Effector CD4-positive, alpha-beta T cell (primary cell): ENCODE data around the gene STAB1.

ENCODE experiments used
- DNase-seq: peaks from one replicate; pipeline ENCODE4 v3.0.0-alpha.2; 2020

STAB1 gene

DNA sequence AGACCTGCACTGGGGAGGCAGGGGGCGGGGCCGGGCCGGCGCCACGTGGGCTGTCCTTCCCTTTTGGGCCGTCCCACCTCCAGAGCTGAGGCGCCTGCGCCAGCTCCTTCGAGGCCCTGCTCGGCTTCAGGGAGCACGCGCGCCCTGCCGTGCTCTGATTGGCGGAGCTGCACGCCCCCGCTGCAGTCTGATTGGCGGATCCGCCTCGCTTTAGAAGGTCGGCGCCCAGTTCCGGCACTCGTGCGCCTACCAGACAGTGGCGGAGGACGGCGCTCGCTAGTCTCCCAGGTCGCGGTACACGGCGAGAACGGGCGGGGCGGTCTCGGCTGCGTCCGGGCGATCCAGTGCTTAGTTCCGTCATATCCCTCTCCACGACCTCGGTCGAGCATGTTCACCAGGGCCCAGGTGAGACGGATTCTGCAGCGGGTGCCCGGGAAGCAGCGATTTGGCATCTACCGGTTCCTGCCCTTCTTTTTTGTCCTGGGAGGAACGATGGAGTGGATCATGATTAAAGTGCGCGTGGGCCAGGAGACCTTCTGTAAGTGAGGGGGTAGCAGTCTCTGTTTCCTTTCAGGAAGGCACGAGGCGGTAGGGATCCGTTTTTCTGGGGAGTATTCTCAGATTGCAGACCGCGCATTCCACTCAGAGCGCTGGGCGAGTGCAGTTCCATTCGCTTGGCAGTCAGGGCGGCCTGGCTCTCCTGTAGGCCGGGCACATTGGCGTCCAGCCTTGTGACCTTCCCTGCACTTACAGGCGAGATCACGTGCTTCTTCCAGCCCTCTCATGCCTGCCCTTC lies 41.4 kb downstream of the STAB1 start, which contains the start of gene UQCC5:
Gene UQCC5, plus strand, starts transcription at position 237 of the 796 bp plus-strand sequence. Its CDS starts 151 bp downstream, at position 388.
- DNase-seq, result peak; percentile 97

DNA sequence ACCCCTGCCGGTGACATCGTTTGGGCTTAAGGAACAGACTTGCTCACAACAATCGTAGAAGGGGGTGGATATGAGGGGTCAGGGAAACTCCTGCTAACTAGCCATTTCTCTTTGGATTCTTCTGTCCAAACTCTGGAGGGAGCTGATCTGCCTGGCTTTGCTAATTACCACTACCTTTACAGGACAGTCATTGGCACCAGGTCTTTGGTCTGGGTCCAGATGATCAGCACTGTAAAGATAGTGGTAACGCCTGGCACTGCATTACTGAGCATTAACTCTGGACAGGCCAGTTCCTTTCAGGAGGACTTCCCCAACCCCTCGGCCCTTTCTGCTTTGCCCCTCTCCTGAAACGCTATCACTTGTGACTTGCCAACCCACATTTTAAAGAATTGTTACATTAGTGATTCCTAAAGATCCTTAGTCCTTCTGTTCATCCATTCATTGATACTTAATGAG lies 42.1 kb downstream of the STAB1 start:
- DNase-seq, result no peak

DNA sequence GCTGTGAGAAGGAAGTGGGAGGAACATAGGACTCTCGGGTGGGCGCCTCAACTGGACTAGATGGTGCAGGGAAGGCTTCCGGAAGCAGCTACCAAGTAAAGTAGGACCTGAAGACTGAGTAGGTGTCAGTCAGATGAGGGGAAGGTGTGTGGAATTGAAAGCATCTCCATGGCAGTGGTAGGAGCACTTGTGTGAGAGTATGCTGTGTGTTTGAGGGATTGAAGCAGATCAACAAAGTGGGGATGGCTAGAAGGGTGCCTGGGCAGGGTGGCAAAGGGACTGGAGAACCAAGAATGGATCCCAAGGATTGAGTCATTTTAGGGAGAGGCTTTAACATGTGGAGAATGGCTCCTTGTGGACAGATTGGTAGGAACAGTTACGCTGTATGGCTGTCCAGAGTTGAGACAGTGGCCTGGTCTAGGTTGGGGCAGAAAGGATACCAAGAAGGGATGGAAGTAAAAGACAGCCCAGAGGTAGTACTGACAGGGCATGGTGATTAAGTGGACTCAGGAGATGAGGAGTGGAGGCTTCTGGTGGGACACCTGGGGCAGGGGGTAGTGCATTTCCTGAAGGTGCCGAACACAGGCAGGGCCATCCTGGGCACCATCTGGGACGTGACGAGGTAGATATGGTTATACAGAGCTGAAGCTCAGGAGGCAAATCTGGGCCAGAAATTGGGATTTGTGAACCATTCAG lies 42.7 kb downstream of the STAB1 start:
- no peak for DNase-seq

DNA sequence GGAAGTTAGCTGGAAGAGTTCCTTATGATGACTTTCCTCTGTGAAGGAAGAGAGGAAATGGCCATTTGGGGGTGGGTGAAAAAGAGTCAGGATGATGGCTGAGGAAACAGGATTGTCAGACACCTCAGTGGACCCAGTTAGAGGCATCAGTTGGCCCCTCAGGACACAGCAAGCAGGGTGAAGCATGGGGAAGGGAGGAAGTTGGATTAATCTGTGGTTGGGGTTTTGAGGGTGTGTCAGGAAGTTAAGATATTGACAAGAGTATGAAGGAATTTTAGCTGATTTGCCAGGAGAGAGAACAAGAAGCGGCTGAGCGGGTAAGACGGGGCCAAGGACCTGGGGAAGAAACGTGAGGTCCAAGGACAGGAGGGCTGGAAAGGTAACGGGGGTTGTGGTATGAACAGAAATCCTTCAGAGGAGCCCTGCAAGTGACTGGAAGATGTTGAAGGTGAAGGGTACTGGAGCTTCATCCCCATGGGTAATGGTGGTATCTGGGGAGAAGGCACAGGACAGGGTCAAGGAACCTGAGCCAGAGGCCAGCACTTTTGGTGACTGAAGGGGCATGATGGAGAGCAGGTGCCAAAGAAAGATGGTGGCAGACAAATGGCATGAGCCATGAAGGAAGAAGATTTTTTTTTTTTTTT lies 44.0 kb downstream of the STAB1 start:
- no peak for DNase-seq

DNA sequence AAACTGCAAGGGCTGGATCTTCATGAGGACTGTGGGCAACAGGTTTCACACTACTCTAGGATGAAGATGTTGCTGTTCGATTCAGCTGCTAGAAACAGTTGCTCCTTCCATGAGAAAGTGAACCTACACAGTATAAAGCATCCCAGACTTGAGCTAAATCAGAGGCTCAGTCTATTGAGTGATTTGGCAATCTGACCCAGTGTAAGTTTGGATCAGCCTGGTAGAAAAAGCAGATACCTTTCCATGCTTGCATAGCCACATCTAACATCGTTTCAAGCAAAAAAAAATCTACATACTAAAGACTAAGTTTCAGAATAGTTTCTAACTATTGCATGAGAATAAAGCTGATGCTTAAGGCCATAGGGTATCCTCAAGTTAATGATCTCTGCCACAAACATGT lies 45.9 kb downstream of the STAB1 start:
- DNase-seq, result no peak

DNA sequence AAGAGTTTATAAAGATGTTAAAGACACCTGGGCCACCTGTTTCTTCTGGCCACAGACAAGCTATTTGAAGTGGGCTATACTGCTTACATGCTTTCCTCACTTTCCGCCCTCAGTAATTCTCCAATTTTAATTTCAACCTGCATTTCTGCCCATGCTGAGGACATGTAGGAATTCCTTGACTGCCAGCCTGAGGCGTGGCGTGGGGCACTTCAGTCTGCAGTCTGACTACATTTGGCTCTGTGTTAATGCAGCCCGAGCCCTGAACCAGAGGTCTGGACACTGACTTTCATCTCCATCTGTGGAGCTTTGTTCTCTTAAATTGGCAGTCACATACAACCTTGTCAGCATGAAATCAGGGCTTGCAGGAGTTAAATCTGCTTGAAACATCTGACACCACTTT lies 49.8 kb downstream of the STAB1 start:
- no peak for DNase-seq

DNA sequence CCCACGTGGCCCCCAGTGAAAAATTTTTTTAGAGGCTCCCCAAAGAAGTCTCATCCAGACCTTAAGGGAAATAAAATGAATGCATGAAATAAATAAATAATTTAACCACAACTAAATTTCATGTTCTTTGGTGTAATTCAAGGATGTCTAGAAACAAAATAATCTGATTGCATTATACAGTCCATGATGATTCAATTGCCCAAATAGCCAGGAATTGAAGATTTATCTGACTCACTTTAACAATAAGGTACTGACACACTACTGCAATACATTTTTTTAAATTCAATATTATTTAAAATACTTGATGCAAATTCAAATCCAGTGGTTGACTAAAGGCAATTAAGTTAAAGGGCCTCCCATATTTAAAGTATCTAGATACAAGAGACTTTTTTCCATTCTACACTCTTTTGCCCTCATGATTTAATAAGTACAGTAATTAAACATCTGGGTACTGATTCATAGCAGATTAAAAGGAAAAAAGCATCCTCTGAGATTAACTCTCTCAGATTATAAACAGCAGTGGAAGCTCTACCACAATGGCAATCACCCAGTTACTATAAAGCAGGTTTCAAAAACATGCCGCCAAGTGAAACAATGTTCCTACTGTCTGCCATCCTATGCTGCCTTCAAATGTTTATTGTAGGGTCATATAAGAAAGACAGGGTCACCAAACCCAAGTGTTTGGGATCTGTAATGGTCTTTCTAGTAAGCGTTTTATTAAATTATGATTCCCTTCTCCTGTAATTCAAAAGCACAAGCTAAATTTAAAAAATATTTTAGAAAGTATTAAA lies 51.2 kb downstream of the STAB1 start:
- no peak for DNase-seq

DNA sequence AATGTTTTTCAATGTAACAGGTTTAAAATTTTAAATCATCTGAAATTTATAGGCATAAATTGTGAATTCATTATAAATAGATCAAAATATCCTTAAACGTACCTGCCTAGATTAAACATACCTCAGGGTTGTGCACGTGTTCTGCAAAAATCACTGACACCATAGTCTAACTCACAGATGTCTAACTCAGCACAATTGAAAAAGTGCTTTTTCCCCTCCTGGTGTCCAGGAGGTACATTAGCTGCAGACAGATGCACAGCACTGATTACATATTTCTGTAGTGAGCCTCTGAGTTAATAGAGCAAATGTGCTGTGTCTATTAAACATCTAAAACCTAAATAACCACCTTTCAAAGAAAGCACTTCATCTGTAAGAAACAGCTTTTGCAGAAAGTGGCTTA lies 52.0 kb downstream of the STAB1 start:
- DNase-seq, result no peak

DNA sequence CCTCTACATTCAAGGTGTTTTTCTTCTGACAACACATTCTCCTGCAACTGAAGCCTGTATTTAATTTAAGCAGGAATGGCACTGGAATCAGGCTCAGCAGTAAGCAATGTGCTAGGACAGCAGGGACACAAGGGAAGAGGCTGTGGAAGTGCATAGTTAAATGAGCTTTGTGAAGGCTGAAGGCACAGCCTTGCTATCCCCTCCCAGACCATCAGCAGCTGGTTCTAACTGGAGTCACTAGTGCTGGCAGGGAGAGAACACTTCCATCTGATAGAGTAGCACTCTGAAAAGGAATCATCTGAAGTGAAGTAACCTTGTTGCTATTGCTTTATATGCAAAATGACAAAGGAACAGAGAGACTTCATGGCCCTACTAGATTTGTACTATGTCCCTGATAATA lies 56.0 kb downstream of the STAB1 start:
- no peak for DNase-seq

DNA sequence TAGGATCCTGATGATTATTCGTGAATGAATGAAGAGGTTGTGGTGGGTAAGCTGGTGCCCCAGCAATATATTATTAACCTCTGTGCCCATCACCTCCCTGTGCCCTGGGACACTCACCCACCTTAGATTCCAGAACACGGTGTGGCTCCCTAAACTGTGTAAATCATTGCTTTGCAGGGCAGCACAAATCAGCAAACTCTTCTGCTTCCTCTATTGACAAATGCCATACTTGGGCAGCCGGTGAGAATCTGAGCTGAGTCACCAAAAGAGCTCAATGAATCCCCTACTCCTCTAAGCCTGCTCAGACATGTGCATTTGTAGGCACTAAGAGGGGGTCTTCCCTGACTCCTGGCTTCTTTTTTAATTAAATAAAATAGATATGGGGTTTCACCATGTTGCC lies 57.0 kb downstream of the STAB1 start:
- DNase-seq, result no peak

DNA sequence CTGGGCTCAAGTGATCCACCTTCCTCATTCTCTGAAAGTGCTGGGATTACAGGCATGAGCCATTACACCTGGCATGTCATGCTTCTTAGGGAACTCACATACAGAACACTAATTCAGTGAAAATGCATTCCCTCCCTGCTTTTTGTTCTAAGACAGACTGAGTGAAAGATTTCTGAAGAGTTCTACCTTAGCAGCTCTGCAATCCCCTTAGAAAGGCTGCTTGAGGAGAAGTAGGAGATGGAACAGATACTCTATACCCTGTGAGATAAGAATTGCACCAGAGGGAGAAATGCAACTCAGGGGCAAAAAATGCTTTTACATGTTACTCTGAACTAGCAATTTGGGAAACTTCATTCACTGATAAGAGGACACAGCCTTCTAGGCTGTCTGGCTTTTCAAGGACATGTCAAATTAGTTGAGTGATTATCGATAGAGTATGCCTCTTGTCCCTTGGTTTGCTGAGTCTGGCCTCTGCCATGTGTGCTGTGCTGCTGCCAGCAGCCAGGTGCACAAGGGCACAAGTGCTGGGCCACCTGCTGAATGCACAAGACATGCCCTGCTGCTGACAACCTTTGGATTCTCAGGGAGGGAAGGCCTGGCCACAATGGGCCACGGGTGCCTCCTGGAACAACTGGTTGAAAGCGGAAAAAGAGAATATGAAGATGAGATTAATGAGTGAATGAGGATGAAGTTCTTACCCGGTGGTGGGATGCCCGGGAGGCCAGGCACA lies 59.1 kb downstream of the STAB1 start:
- no peak for DNase-seq

DNA sequence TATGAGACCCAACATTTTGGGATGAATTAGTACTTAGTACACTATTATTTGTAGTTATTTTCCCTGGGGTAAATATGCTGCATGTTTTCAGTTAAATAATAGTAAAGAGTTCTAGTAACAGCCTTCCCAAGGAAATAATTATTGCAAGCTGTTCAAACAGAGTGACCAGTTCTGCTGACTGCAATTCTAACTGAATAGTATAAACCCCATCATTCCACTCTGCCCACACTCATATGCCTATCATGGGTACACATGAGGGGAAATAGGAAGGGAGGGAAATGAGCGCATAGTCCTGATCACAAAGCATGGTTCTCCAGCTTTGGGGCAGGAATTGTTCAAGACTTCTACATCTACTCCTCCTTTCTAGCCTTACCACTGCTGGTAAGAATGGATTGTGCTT lies 59.9 kb downstream of the STAB1 start:
- no peak for DNase-seq

DNA sequence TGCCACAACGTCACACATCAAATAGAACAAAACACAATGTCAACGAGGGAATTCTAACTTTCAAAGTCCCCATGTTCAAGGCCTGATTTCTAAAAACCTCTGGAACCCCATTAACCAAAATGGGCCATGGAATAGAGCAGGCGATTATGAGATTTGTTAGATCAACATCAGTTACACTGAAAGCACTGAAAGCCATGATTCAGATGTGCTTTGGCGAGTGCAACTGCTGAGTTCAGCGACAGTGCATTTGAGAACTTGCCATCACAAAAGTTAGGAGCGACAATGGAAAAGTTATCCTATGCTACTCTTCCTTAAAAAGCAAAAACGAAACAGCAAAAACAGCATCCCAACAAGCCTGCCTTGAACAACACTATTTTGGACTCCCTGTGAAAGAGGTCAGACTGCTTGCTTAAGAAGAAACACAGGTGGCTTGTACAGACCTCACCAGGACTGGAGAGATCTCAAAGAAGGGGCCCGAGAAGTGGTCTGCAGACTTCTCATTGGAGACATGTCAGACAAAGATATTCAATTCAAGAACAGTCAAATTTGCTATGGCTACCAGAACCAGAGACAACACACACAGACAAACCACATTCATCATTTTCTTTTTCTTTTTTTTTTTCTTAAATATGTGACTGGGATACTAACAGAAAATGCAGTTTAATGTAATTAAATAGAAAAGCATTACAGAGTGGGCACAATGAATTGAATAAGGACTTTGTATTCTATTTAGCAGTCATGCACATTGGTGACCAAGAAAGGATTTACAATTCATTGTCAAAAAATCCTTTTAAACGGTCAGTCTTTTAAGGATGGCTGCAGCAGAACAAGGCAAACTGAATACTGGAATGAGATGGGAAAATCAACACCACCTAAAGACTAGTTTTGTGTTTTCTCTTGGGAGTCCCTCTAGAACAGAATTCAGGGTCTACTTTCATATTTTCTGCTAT lies 62.1 kb downstream of the STAB1 start:
- DNase-seq, result no peak

DNA sequence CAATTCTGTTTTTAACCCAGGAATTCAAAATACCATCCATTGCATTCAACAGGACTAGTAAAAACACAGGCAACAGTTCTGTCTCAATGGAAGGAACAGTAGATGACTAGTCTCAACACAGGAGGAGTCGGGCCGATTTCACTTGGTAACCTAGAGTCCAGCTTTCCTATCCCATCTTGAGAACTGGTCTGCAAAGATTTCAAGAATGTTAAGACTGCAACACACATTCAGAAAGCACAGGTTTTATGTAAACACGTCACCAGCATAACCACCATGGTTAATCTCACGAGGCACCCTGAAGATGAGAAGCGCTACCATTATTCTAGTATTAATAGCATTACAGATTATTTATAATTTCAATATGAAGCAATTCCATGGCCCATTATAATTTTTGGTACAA lies 63.3 kb downstream of the STAB1 start:
- no peak for DNase-seq

DNA sequence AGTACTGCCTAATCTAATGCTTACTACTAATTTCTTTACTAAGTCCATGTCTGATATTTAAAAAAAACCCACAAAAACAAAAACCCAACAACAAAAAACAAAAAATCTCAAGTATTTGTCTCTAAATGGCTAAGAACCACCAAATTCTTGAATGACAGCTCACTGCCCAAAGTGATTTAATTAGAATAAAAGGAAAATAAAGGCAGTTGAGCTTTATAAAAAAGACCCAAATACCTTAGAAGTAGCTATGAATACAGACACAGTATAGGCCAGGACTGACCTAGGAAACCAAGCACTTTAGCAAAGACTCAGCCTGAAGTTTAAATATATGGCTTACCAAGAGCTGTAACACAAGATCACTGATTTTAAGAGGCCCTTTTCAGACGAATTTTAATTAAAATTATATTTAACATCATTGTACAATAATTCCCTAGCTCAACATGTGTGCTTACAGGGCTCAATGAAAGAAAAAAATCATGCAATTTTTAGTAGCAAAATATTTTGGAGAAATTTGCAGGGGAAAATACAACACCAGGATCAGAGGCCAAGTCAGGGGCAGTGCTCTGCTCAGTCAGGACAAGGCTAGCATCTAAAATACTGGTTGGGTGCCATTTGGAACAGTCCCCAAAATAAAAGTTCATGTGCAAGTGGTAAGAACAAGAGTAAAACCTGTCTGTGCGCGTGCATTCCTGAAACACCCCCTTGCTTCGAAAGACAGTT lies 66.0 kb downstream of the STAB1 start:
- no peak for DNase-seq

DNA sequence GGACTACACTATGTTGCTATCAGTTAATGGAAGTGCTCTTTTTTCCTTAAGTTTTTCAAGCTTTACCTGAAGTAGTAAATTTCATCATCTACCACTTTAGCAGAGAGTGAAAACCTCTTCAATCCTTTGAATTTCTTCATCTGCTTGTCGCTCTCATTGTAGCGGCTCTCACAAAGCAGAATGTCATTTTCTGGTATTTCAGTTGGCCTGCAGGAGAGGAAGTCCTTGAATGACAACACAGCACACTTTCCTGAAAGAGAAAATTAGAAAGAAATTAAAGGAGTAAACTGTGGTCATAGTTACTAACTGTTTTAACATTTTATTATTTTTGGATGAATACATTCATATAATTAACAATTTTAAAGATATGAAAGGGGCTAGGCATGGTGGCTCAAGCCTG lies 68.8 kb downstream of the STAB1 start:
- no peak for DNase-seq

DNA sequence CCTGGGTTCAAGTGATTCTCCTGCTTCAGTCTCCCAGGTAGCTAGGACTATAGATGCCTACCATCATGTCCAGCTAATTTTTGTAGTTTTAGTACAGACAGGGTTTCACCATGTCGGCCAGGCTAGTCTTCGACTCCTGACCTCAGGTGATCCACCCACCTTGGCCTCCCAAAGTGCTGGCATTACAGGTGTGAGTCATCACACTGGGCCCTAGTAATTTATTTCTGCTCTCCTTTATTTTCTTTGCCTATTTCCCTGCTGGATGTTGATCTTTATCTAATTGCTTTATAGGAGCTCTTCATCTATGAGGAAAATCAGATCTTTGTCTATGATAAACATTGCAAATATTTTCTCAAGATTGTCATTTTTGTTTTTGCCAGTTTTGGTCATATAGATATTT lies 72.9 kb downstream of the STAB1 start:
- DNase-seq, result no peak

DNA sequence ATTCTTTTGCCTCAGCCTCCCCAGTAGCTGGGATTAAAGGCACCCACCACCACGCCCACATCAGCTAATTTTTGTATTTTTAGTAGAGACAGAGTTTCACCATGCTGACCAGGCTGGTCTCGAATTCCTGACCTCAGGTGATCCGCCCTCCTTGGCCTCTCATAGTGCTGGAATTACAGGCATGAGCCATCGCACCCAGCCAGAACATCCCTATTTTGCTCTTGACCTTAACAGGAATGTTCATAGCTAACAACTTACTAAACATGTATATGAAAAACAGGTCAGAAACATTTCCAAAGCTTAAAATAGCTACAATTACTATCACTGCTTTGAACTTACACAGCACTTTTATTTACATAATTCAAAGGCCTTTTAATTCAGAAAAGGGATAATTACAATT lies 74.9 kb downstream of the STAB1 start:
- no peak for DNase-seq

DNA sequence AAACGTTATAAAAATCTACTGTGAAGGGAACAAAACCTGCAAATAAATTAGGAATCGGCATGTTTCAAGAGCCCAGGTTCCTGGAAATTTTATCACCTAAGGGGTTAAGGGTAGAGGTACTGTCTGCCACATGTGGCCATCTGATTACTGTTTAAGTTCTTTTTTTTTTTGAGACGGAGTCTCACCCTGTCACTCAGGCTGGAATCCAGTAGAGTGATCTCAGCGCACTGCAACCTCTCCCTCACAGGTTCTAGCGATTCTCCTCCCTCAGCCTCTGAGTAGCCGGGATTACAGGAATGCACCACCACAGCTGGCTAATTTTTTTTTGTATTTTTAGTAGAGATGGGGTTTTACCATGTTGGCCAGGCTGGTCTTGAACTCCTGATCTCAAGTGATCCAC lies 77.1 kb downstream of the STAB1 start:
- no peak for DNase-seq
